ENCODE results near the gene ARID5B.

The ARID5B gene

GRCh38 chr10:62067560-62067959, 166.1 kb downstream of the ARID5B start:
- no peak for TF ChIP-seq CTCF (IDR thresholded peaks at IDR 0.05; ENCODE audit: low read depth, low read length)
- H3K4me3 ChIP-seq (replicated peaks in 1 of 2; ENCODE audit: low read depth in 2 of 2, low read length in 2 of 2) = no peak overlapping the region

GRCh38 chr10:62068464-62068863, 167.0 kb downstream of the ARID5B start:
- no peak for DNase-seq (ENCODE audit: low read depth in 2 of 2)
- no peak for TF ChIP-seq CTCF (IDR thresholded peaks at IDR 0.05; ENCODE audit: low read depth, low read length)
- H3K4me3 ChIP-seq (replicated peaks in 1 of 2; ENCODE audit: low read depth in 2 of 2, low read length in 2 of 2) = no peak overlapping the region

More at GRCh38 chr10:62067560-62067959, 166.1 kb downstream of the ARID5B start:
- DNase-seq (ENCODE audit: low read depth in 2 of 2) = no peak

- no peak overlapping the region for H3K4me3 ChIP-seq (replicated peaks in 1 of 2; ENCODE audit: low read depth in 2 of 2, low read length in 2 of 2)
- no peak for TF ChIP-seq CTCF (IDR thresholded peaks at IDR 0.05; ENCODE audit: low read depth, low read length)
- DNase-seq (ENCODE audit: low read depth in 2 of 2) = no peak
Observed at GRCh38 chr10:62069452-62070178, 168.1 kb downstream of the ARID5B start.

GRCh38 chr10:62071846-62072281, 170.4 kb downstream of the ARID5B start:
- peak in 1 of 2 donors; percentile 54 for DNase-seq (ENCODE audit: low read depth in 2 of 2)
- no peak for TF ChIP-seq CTCF (IDR thresholded peaks at IDR 0.05; ENCODE audit: low read depth, low read length)
- no peak overlapping the region for H3K4me3 ChIP-seq (replicated peaks in 1 of 2; ENCODE audit: low read depth in 2 of 2, low read length in 2 of 2)

GRCh38 chr10:62072901-62073300, 171.4 kb downstream of the ARID5B start:
- no peak for TF ChIP-seq CTCF (IDR thresholded peaks at IDR 0.05; ENCODE audit: low read depth, low read length)
- no peak overlapping the region for H3K4me3 ChIP-seq (replicated peaks in 1 of 2; ENCODE audit: low read depth in 2 of 2, low read length in 2 of 2)
- peak in 1 of 2 donors; percentile 55 for DNase-seq (ENCODE audit: low read depth in 2 of 2)

- TF ChIP-seq CTCF (IDR thresholded peaks at IDR 0.05; ENCODE audit: low read depth, low read length) = no peak
- H3K4me3 ChIP-seq (replicated peaks in 1 of 2; ENCODE audit: low read depth in 2 of 2, low read length in 2 of 2) = no peak overlapping the region
- peak in 1 of 2 donors; percentile 29 for DNase-seq (ENCODE audit: low read depth in 2 of 2)
Observed at GRCh38 chr10:62073429-62073828, 171.9 kb downstream of the ARID5B start.
